Urothelium cell line (cell line): ENCODE results near the gene ERBB2.

Experiments
- DNase-seq: peaks from one replicate; pipeline ENCODE4 v3.0.0; 2011; ENCODE audit warnings: low spot score, mixed read lengths
- FAIRE-seq: peaks from 2 replicates; lab custom pipeline; 2011; peaks lifted over from hg19 to GRCh38; lab: Jason Lieb, UNC

ERBB2 gene

DNA sequence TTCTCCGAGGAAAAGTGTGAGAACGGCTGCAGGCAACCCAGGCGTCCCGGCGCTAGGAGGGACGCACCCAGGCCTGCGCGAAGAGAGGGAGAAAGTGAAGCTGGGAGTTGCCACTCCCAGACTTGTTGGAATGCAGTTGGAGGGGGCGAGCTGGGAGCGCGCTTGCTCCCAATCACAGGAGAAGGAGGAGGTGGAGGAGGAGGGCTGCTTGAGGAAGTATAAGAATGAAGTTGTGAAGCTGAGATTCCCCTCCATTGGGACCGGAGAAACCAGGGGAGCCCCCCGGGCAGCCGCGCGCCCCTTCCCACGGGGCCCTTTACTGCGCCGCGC lies at the start of gene ERBB2:
ERBB2 (plus strand) TSS at position 247 of the 330 bp plus-strand sequence. CDS start 175 bp downstream, outside the sequence.
- peak; percentile 63 for FAIRE-seq
- peak; percentile 85 for DNase-seq

GRCh38 chr17:39650121-39650579 lies 49.7 kb upstream of the ERBB2 start:
- DNase-seq (no peak), FAIRE-seq (no peak)

DNA sequence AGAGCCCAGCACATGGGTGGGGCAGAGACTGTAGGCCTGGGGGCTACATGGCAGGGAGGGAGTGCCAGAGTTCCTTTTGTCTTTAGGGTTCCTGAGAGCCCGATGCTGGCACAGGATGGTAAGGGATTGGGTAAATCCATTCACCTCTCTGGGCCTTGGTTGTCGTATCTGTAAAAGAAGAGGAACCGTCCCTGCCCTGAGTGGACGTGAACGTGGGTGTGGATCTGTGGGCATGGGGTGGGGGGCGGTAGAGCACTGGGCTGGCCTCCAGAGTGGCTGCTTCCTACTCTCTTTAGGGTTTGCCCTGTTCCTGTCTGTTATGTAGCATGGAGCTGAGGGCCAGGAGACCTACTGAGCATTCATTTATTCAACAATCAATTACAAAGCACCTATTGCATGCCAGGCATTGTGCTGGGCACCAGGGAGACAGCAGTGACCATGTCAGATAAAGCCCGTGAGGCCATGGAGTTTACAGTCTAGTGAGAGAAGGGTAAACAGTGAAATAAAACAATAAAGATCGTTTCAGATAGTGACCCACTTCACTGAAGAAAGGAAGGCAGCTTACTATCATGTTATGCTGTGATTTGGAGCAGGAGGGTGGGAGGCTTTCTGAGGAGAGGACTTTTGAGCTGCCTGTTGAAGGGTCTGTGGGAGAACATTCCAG lies 47.8 kb upstream of the ERBB2 start:
- no peak for FAIRE-seq
- no peak for DNase-seq

GRCh38 chr17:39652587-39653315 lies 47.1 kb upstream of the ERBB2 start:
- FAIRE-seq (no peak), DNase-seq (no peak)

DNA sequence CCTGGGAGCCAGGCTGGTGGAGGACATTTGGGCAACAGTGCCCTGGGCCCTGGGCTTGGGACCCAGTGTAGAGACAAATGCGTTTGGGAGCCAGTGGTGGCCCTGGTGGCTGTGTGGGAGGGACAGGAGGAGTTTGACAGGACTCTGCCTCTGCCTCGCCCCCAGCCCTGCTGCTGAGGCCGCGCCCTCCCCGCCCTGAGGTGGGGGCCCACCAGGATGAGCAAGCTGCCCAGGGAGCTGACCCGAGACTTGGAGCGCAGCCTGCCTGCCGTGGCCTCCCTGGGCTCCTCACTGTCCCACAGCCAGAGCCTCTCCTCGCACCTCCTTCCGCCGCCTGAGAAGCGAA lies 46.6 kb upstream of the ERBB2 start:
- FAIRE-seq = no peak
- no peak for DNase-seq

GRCh38 chr17:39653662-39654331 lies 46.1 kb upstream of the ERBB2 start:
- peak; percentile 80 for DNase-seq
- FAIRE-seq = peak; percentile 20

- FAIRE-seq = no peak
Observed at GRCh38 chr17:39655105-39655504, 44.8 kb upstream of the ERBB2 start.

DNA sequence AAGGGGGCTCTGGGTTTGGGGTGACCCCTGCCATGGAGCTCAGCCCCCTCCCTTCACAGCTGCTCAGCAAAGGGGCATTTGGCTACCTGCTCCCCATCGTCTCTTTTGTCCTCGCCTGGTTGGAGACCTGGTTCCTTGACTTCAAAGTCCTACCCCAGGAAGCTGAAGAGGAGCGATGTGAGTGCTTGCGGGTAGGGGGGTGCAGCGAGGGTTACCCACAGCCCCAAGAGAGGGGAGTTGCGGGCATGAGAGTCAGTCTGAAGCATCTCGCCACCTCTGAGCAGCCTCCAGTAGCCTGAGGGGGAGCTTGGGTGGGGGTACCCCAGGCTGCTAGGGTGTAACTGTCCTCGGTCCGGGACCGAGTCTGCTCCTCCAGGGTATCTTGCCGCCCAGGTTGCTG lies 41.5 kb upstream of the ERBB2 start:
- no peak for DNase-seq

More at GRCh38 chr17:39655105-39655504, 44.8 kb upstream of the ERBB2 start:
- DNase-seq = no peak

DNA sequence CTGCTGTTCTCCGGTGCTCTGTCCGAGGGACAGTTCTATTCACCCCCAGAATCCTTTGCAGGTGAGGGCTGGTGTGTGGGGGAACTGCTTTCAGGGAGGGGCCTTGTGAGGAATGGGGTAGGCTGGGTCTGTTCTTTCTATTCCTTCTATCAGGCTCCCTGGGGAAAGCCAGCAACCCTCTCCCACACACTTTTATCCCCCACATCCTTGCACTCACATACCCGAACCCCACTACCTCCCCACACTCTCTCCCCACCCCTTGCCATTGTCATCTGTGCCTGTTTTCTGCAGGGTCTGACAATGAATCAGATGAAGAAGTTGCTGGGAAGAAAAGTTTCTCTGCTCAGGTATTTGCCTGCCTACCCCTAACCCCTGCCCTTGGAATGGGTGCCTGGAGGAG lies 41.1 kb upstream of the ERBB2 start:
- FAIRE-seq (no peak), DNase-seq (no peak)

More for the DNA sequence above, 41.5 kb upstream of the ERBB2 start:
- FAIRE-seq = no peak

GRCh38 chr17:39659279-39660010 lies 40.4 kb upstream of the ERBB2 start:
- no peak for DNase-seq
- FAIRE-seq = no peak

- DNase-seq (no peak), FAIRE-seq (no peak)
Observed at GRCh38 chr17:39660011-39660360, 39.9 kb upstream of the ERBB2 start.

DNA sequence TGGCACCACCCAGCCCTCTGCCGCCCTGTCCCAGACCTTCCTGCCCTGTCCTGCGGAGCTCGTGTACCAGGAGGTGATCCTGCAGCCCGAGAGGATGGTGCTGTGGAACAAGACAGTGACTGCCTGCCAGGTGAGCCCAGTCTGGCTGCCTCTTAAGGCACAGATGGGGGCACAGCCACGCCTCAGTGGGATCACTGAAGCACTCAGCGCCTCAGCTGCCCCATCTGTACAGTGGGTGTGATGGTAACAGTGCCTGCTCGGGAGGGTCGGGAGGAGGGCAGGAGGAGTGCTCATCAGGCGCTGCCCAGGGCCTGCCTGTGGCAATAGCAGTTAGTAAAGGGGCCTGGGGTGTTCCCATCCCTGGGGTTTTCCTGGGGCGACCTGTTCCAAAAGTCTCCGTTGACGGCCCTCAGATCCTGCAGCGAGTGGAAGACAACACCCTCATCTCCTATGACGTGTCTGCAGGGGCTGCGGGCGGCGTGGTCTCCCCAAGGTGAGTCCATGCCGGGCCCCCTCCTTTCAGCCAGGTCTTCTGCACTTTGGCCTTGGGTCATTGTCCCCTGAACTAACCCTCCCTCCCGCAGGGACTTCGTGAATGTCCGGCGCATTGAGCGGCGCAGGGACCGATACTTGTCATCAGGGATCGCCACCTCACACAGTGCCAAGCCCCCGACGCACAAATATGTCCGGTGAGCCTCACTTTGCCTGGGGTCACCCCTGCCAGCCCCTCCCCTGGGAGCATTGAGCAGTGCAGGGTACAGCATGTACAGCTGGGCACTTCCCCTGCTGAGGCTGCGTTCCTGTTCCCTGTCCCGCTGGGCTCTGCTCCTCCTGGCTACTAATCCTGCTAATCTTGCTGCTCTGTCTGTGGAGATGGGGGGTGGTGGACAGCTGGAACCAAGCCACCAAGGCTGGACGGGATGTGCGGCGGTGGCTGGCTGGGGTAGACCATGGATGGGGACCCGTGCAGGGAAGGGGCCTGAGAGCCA lies 39.2 kb upstream of the ERBB2 start:
- no peak for DNase-seq
- FAIRE-seq = no peak

DNA sequence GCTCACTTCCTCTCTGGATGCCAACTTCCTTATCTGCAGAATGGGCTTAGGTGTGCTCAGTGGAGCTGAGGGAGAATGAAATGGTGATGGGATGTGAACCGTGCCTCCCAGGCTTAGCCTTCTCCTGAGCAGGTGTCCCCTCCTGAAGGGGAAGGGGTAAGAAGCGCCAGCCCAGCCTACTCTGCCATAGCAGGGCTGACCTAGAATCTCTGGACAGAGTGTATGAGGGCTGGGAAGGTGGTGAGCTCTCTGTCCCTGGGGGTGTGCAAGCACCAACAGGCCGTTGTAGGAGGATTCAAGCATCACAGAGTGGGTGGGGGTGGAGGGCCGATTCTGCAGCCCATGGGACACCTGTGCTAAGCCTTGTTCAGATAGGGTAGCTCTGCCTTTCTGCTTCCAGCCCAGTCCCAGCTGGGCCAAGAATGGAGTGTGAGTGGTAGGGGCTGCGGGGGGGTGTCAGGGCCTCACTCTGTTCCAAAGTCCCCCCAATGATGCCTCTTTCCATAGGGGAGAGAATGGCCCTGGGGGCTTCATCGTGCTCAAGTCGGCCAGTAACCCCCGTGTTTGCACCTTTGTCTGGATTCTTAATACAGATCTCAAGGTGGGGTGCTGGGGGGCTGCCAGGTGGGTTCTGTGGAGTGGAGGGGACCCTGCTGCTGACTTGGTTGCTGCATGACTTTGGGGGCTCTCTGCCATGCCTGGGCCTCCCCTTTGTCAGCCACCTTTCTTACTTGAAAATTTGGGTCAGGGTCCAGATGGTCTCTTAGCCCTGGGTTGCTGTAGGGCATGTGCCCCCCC lies 37.9 kb upstream of the ERBB2 start:
- no peak for DNase-seq
- no peak for FAIRE-seq

DNA sequence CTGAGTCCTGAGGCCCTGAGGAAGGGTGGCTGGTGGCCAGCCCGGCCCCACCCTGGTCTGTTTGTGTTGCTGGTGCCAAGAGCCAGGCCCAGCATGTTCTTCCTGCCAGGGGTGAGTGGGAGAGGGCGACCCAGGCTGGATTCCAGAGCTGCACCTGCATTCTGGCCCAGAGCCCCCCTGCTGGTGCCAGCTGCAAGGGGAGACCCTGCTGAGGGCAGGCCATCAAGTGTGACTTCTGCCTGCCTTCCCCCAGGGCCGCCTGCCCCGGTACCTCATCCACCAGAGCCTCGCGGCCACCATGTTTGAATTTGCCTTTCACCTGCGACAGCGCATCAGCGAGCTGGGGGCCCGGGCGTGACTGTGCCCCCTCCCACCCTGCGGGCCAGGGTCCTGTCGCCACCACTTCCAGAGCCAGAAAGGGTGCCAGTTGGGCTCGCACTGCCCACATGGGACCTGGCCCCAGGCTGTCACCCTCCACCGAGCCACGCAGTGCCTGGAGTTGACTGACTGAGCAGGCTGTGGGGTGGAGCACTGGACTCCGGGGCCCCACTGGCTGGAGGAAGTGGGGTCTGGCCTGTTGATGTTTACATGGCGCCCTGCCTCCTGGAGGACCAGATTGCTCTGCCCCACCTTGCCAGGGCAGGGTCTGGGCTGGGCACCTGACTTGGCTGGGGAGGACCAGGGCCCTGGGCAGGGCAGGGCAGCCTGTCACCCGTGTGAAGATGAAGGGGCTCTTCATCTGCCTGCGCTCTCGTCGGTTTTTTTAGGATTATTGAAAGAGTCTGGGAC lies 37.1 kb upstream of the ERBB2 start:
- no peak for DNase-seq
- no peak for FAIRE-seq

- FAIRE-seq (no peak), DNase-seq (no peak)
Observed at GRCh38 chr17:39663340-39663687, 36.5 kb upstream of the ERBB2 start.

DNA sequence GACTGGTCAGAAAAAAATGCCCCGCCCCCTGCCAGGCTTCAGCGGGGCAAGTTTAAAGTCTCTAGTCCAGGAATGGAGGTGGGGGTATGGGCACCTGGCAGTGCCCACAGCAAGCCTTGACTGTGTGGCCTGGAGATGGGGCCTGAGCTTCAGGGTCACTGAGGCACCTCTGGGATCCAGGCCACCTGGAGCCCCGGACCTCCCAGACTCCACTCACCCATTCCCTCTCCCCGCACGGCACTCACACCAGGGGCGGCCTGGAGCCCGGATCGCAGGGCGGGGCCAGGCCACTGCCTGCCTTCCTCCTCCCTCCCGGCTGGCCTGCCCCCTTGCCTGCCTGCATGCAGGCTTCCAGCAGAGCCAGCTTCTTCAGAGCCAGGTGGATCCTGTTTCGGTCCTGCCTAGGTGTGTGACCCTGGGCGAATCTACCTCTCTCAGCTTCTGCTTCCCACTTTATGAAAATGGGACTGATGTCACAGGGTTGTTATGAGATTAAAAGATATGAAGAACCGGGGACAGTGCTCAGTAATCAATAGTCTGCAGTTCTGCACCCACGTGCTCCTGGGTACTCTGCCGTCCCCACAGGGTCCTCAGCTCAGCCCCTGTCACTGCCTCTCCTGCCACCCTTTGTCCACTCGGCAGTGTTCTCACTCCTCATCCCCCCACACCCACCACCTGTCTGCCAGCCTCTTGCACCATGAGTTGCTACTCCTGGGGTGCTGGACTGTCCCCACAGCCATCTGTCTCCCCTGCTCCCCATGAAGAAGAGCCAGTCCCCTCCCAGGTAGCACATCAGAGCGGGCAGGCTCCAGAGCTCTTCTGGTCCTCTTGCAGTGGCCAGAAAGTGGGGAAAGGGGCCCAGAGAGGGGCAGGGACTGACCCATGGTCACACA lies 35.9 kb upstream of the ERBB2 start:
- FAIRE-seq (no peak), DNase-seq (peak; percentile 50)
